Measurements from ENCODE around the gene CCDC169.

CCDC169 gene

GRCh38 chr13:36244073-36244472, 53.5 kb downstream of the CCDC169 start:
- no peak for DNase-seq (ENCODE audit: low read depth in 2 of 2)

- DNase-seq (ENCODE audit: low read depth in 2 of 2), result no peak
Measured at GRCh38 chr13:36242761-36243160, 54.9 kb downstream of the CCDC169 start.

- DNase-seq (ENCODE audit: low read depth in 2 of 2), result no peak
Measured at GRCh38 chr13:36231236-36231635, 66.4 kb downstream of the CCDC169 start.

GRCh38 chr13:36224730-36225129, 72.9 kb downstream of the CCDC169 start:
- no peak for DNase-seq (ENCODE audit: low read depth in 2 of 2)

- DNase-seq (ENCODE audit: low read depth in 2 of 2), result no peak
Measured at GRCh38 chr13:36219883-36220282, 77.7 kb downstream of the CCDC169 start.

- no peak for DNase-seq (ENCODE audit: low read depth in 2 of 2)
Measured at GRCh38 chr13:36217456-36217855, 80.2 kb downstream of the CCDC169 start.

- DNase-seq (ENCODE audit: low read depth in 2 of 2), result no peak
Measured at GRCh38 chr13:36214163-36214921, 83.3 kb downstream of the CCDC169 start, which contains the start of gene SOHLH2. Gene SOHLH2, minus strand, starts transcription at chr13:36214556. Its CDS starts 30 bp downstream, at chr13:36214526.

GRCh38 chr13:36212789-36213188, 84.8 kb downstream of the CCDC169 start:
- DNase-seq (ENCODE audit: low read depth in 2 of 2), result no peak

GRCh38 chr13:36211567-36211966, 86.0 kb downstream of the CCDC169 start:
- no peak for DNase-seq (ENCODE audit: low read depth in 2 of 2)

GRCh38 chr13:36210738-36211137, 86.9 kb downstream of the CCDC169 start:
- no peak for DNase-seq (ENCODE audit: low read depth in 2 of 2)

GRCh38 chr13:36207672-36208071, 89.9 kb downstream of the CCDC169 start:
- no peak for DNase-seq (ENCODE audit: low read depth in 2 of 2)

GRCh38 chr13:36193151-36193855, 104.3 kb downstream of the CCDC169 start:
- DNase-seq (ENCODE audit: low read depth in 2 of 2), result no peak

GRCh38 chr13:36192166-36192565, 105.4 kb downstream of the CCDC169 start:
- DNase-seq (ENCODE audit: low read depth in 2 of 2), result no peak

- DNase-seq (ENCODE audit: low read depth in 2 of 2), result no peak
Measured at GRCh38 chr13:36190771-36191170, 106.8 kb downstream of the CCDC169 start.

GRCh38 chr13:36188441-36188840, 109.2 kb downstream of the CCDC169 start:
- DNase-seq (ENCODE audit: low read depth in 2 of 2), result no peak

GRCh38 chr13:36183901-36184300, 113.7 kb downstream of the CCDC169 start:
- no peak for DNase-seq (ENCODE audit: low read depth in 2 of 2)
